HFF-Myc (cell line): ENCODE measurements around the gene IFT57.

Experiments
- DNase-seq: peaks from one replicate; pipeline ENCODE4 v3.0.0-alpha.2; 2011; ENCODE audit warnings: low read depth; ENCODE audit errors: extremely low read depth
- H3K4me3 ChIP-seq: replicated peaks from 2 replicates; pipeline ENCODE4 v1.5.1; 2011; ENCODE audit warnings: low read depth, mild to moderate bottlenecking, control low read depth, low read length
- TF ChIP-seq, protein P1 (sequence below): IDR thresholded peaks from 2 replicates; pipeline ENCODE4 v1.5.1; 2012; ENCODE audit warnings: mild to moderate bottlenecking, low read depth, low read length, control low read depth; ENCODE audit errors: missing control alignments

Gene IFT57

GRCh38 chr3:108234387-108234957 lies 12.2 kb upstream of the IFT57 start:
- TF ChIP-seq, protein P1, sequence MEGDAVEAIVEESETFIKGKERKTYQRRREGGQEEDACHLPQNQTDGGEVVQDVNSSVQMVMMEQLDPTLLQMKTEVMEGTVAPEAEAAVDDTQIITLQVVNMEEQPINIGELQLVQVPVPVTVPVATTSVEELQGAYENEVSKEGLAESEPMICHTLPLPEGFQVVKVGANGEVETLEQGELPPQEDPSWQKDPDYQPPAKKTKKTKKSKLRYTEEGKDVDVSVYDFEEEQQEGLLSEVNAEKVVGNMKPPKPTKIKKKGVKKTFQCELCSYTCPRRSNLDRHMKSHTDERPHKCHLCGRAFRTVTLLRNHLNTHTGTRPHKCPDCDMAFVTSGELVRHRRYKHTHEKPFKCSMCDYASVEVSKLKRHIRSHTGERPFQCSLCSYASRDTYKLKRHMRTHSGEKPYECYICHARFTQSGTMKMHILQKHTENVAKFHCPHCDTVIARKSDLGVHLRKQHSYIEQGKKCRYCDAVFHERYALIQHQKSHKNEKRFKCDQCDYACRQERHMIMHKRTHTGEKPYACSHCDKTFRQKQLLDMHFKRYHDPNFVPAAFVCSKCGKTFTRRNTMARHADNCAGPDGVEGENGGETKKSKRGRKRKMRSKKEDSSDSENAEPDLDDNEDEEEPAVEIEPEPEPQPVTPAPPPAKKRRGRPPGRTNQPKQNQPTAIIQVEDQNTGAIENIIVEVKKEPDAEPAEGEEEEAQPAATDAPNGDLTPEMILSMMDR = no peak
- DNase-seq = no peak
- H3K4me3 ChIP-seq = no peak overlapping the region

- TF ChIP-seq, protein P1 = no peak
- no peak overlapping the region for H3K4me3 ChIP-seq
- DNase-seq = no peak
These were observed 6.1 kb upstream of the IFT57 start for GRCh38 chr3:108228286-108228685.

GRCh38 chr3:108227131-108227530 lies 4.9 kb upstream of the IFT57 start:
- DNase-seq = no peak
- TF ChIP-seq, protein P1 = no peak
- no peak overlapping the region for H3K4me3 ChIP-seq

- no peak for DNase-seq
- H3K4me3 ChIP-seq = no peak overlapping the region
- TF ChIP-seq, protein P1 = no peak
These were observed 3.0 kb upstream of the IFT57 start for GRCh38 chr3:108225221-108225620.

DNA sequence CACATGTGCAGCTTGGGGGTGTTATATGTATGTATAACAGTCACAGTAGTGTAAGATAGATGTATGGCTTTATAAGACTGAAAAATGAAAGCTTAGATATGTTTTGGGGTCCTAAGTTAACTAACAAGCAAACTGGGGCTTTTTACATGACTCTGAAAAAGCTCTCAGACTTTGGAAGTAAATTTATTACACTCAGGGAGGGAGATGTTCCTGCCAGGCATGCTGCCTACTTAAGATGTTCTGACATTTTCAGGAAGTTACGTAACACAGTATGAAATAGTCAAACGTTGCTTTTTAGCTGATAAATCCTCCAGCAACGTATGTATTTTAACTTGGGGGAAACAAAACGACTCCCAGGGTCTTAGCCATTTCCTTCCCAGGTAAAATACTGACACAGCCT lies 1.7 kb upstream of the IFT57 start:
- TF ChIP-seq, protein P1 = no peak
- H3K4me3 ChIP-seq = no peak overlapping the region
- DNase-seq = no peak

DNA sequence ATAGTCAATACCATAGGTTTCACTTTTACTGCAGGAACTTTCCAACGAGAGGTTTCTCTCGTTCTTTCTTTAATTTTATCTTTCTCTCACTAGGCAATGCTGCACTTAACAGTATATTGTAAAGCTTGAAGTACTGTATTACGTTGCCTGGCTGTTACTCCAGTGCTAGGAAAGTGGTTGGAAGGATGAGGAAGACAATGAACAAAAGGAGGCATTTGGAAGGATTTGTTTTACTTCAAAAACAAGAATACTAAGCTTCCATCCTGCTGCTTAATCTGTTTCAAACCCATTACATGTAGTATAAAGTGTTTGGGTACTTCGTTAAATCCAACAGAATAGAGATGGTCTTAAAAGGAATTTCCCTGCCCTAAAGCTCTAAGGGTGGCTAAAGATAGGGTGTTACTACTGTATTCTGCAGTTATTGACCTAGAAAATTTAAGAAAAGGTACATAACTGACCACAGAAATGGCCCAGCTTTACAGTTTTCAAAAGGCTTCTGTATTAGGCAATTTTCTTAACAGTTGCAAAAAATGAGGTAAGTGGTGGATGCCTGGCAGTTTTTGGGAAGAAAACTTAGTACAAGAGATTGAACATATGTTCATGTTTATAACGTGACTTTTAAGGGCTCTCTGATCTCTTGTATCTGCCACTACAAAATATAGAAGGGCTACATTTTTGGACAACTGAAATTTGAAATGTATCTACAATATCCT lies 785 bp upstream of the IFT57 start:
- TF ChIP-seq, protein P1 = no peak
- no peak for DNase-seq
- H3K4me3 ChIP-seq = peak overlapping the region; percentile 84

GRCh38 chr3:108221393-108221792 lies 831 bp downstream of the IFT57 start:
- TF ChIP-seq, protein P1 = no peak
- H3K4me3 ChIP-seq = peak overlapping the region; percentile 84
- no peak for DNase-seq
